Mesodermal cell (in vitro differentiated cells): ENCODE results near the gene TSPAN7.

Experiments
- H3K27ac ChIP-seq: 2 replicates; pipeline ENCODE4 v1.7.0; 2013; ENCODE audit warnings: mild to moderate bottlenecking, low read depth, low read length, moderate library complexity; ENCODE audit not compliant: severe bottlenecking
- H3K36me3 ChIP-seq: 2 replicates; pipeline ENCODE4 v1.7.1; 2013; ENCODE audit warnings: mild to moderate bottlenecking, low read length, moderate library complexity; ENCODE audit not compliant: control insufficient read depth, insufficient read depth
- H3K4me1 ChIP-seq: one replicate; pipeline ENCODE4 v1.7.1; 2013; ENCODE audit warnings: mild to moderate bottlenecking, low read length; ENCODE audit not compliant: insufficient read depth, control insufficient read depth, poor library complexity, severe bottlenecking
- H3K4me3 ChIP-seq: 2 replicates; pipeline ENCODE4 v1.7.0; 2013; ENCODE audit warnings: low read length, control low read depth, mild to moderate bottlenecking; ENCODE audit not compliant: insufficient read depth, poor library complexity, severe bottlenecking; ENCODE audit errors: extremely low read depth
- H3K9me3 ChIP-seq: 2 replicates; pipeline ENCODE4 v1.7.1; 2013; ENCODE audit warnings: mild to moderate bottlenecking, low read length, moderate library complexity; ENCODE audit not compliant: control insufficient read depth
- WGBS, 2 experiments: methylation state at CpG; one replicate each; pipeline ENCODE4 v1.1.5; 2013; ENCODE audit warnings: missing lambda C conversion rate in 2 of 2; ENCODE audit not compliant: insufficient coverage in 2 of 2; 5-methylcytosine and 5-hydroxymethylcytosine counted together

Gene TSPAN7

GRCh38 chrX:38727668-38728067 is 166.3 kb downstream of the TSPAN7 start:
- no peaks in the 10 kb centered on the region for H3K36me3 ChIP-seq
- no peak overlapping the region for H3K27ac ChIP-seq
- WGBS, 2 experiments, result 83% methylated on average over 1 of the region's 3 CpGs; no CpG with 5 or more reads in 1 of the 2 experiments
- no peaks in the 10 kb centered on the region for H3K4me1 ChIP-seq
- no peaks in the 10 kb centered on the region for H3K9me3 ChIP-seq
- H3K4me3 ChIP-seq, result no peak overlapping the region

DNA sequence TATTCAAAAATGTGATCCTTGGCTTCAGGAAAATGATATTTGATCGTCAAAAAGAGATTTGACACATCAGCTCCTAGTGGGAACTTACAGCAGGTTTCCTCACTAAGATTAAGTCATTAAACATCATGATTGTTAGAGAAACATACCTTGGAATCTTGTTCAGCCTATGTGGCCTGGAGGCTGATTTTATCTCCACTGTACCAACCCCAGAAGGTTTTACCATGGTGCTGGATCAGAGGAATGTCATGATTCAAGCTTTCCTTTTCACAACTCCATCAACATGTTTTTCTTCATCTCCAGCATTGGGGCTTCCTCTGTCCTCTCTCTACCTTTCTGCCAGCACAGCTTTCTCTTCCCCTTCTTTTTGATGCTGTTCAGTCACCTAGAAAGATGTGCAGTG is 171.5 kb downstream of the TSPAN7 start:
- no CpG with 5 or more reads among the region's 1 CpG for WGBS, 2 experiments

More for the DNA sequence above, 171.5 kb downstream of the TSPAN7 start:
- no peaks in the 10 kb centered on the region for H3K36me3 ChIP-seq
- no peaks in the 10 kb centered on the region for H3K9me3 ChIP-seq
- H3K27ac ChIP-seq, result no peak overlapping the region
- H3K4me1 ChIP-seq, result no peaks in the 10 kb centered on the region
- no peak overlapping the region for H3K4me3 ChIP-seq
